Spleen (tissue), 7 donors: Measurements from ENCODE around the gene RTN4R.

ENCODE experiments used
- CTCF ChIP-seq, 11 experiments: fragments of 200-600 bp in 7 of 11; fragments of 450-650 bp in 4 of 11; sonication (generic) in 4 of 11; IDR thresholded peaks in 8 of 11; conservative IDR thresholded peaks in 3 of 11; 1 replicate in 7 of 11; 2 replicates in 4 of 11; pipeline versions ENCODE4 v1.4.0 to v1.8.0; 2016 to 2021; ENCODE audit warnings: antibody characterized with exemption in 11 of 11, inconsistent platforms in 4 of 11, mild to moderate bottlenecking in 1 of 11
- POLR2A ChIP-seq, 3 donors: fragments of 450-650 bp; IDR thresholded peaks; one replicate each; pipeline ENCODE4 v1.5.1; 2017; ENCODE audit warnings: antibody characterized with exemption in 3 of 3, mild to moderate bottlenecking in 1 of 3
- POLR2AphosphoS5 ChIP-seq, 3 donors: sonication (generic); formaldehyde crosslinking; IDR thresholded peaks; one replicate each; pipeline ENCODE4 v1.5.1; 2017; ENCODE audit warnings: antibody characterized with exemption in 3 of 3
- donor health status: DM: no; HTN: no; CAD: no; lungs with moderate emphysema.
- donor health status: DM: no; HTN: no; CAD: no.
- donor health status: DM: no; HTN: no; CAD: no.

DNA sequence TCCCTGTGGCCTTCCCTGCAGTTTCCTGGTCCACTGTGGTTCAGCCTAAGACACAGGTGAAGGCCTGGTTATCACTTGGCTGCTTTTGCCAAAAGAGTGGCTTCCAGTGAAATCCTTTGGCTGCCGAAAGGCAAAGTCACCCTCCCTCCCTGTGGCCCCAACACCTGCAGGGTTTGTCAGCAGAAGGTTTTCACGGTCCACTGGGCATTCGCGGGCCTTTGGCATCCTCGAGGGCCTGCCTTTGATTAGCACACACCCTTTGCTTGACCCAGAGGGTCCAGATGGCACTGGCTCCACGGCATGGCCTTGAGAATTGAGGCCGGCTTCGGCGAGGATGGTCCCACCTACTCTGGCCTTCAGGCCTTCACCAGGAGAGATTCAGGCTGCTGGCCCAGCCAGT is 35.3 kb downstream of the RTN4R start:
- TF ChIP-seq CTCF (IDR thresholded peaks at IDR 0.05 in 8 of 11, conservative IDR thresholded peaks at IDR 0.05 in 3 of 11) (no peak), POLR2A (IDR thresholded peaks at IDR 0.05) (no peak), POLR2AphosphoS5 (IDR thresholded peaks at IDR 0.05) (no peak)
